GM18508 (cell line): ENCODE results near the gene LYVE1.

Source experiments
- ATAC-seq: cut with Tn5 transposase; IDR thresholded peaks from one replicate; pipeline ENCODE4 v1.9.1; 2021; ENCODE audit warnings: moderate number of reproducible peaks; ENCODE audit not compliant: insufficient read depth, unreplicated experiment

The LYVE1 gene

DNA sequence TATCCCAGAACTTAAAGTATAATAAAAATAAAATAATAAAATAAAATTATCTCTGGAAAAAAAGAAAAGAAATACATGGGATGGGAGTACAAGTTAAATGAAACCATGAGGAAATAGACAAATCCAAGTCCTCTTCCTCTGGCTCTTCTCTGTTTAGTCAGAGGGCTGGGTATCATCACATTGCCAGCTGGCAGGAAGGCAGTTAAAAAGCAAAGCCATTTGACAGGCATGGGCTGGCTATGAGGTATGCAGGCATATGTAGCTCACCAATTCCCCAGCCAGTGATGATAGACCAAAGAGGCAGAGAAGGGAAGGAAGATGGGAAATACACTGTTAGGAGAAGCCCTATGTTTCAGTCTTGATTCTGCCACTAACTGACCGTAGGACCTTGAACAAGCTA lies 6.5 kb downstream of the LYVE1 start:
- no peak for ATAC-seq

DNA sequence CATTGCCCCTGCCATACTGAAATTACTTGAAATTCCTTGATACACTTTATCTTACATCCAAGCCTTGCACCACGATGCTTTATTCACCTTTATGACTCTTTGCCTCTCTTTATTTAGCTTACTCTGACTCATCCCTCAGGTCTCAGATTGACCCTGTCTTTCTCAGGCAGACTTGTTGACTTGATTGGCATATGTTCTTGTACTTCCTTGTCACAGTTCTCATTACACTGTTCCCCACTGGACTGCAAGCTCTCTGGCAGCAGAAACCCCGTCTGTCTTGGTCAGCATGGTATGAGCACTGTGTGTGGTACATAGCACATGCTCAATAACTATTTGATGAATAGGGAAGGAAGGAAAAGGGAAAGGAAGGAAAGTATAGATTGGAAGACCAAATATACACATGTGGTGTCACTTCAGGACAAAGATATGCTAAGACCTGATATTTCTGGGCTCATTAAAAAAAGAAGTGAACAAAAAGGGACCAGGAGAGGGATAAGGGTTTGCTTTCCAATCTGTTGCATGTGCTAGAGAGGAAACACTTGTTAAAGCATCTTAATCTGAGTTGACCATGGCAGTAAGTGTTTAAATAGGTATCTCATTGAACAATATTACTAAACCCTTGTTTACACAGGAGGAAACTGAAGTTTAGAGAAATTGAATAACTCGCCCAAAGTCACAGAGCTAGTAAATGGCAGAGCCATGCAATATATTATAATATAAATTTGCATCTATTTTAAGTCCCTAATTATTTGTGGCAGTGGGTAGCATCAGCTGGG lies 7.2 kb downstream of the LYVE1 start:
- no peak for ATAC-seq

- ATAC-seq = no peak
These were observed 10.2 kb downstream of the LYVE1 start for GRCh38 chr11:10558288-10558687.

DNA sequence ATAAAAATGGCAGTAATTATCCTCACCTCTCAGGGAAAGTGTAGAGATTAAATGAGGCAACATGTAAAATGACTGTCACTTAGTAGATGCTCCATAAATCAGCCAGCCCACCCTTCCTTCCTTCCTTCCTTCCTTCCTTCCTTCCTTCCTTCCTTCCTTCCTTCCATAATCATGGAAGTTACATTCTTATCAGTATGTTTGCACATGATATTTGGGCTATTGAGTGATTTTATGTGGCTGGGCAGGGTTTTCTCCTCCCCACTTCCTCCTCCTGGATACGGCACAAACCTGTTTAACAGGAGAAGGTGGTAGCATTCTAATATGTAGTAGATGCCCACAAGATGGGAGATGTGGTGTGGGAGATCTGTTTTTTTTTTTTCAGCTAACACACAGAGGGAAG lies 11.9 kb downstream of the LYVE1 start:
- ATAC-seq = no peak

DNA sequence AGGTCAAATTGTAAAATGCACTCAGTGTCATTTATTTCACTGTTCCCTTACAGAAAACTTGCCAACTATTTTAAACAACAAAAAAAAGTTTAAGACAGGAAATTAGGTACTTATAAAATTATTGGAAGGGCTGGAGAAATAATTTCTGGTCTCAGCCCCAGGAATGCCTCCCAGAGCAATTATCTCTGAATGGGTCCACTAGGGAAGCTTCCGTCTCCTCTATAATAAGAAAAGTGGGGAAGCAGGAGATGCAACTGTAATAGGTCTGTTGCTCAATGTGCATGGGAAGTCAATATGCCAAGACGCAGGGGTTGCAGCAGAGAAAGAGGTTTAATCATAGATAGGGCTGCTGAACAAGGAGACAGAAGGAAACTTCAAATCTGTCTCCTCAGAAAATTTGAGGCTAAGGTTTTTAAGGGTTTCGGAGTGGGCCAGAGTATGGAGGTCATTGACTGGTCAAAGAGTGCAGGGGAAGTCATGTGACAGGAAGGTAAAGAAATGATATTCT lies 16.6 kb downstream of the LYVE1 start:
- no peak for ATAC-seq

GRCh38 chr11:10551290-10551592 lies 17.2 kb downstream of the LYVE1 start:
- no peak for ATAC-seq

- ATAC-seq = no peak
These were observed 17.8 kb downstream of the LYVE1 start for GRCh38 chr11:10550503-10551289.

- ATAC-seq = no peak
These were observed 23.7 kb downstream of the LYVE1 start for GRCh38 chr11:10544491-10545465.

- no peak for ATAC-seq
These were observed 24.7 kb downstream of the LYVE1 start for GRCh38 chr11:10543782-10544181.

DNA sequence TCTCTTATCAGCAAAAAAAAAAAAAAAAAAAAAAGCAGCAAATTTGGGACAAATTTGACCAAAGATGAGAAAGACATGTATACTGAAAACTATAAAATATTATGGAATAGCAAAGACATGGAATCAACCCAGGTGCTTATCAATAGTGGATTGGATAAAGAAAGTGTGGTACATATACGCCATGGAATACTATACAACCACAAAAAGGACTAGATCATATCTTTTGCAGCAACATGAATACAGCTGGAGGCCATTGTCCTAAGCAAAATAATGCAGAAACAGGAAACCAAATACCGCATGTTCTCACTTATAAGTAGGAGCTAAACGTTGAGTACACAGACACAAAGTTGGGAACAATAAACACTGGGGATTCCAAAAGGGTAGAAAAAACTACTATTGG lies 25.7 kb downstream of the LYVE1 start:
- ATAC-seq = no peak

DNA sequence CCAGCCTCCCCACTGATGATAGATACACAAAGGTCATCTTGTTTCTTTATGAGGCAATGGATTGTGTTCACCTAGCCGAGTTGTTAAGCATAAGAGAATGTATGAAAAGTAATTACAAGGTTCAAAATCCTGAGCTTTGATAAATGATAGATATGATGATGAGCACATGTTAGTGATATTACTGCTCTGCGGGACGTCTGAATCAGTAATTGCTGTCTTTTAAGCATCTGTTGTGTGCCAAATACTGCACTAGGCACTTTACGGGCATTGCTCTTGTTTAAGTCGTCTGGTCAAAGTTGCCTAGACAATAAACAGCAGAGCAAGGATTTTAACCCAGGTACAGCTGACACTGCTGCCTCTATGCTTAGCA lies 26.9 kb downstream of the LYVE1 start:
- ATAC-seq = no peak

DNA sequence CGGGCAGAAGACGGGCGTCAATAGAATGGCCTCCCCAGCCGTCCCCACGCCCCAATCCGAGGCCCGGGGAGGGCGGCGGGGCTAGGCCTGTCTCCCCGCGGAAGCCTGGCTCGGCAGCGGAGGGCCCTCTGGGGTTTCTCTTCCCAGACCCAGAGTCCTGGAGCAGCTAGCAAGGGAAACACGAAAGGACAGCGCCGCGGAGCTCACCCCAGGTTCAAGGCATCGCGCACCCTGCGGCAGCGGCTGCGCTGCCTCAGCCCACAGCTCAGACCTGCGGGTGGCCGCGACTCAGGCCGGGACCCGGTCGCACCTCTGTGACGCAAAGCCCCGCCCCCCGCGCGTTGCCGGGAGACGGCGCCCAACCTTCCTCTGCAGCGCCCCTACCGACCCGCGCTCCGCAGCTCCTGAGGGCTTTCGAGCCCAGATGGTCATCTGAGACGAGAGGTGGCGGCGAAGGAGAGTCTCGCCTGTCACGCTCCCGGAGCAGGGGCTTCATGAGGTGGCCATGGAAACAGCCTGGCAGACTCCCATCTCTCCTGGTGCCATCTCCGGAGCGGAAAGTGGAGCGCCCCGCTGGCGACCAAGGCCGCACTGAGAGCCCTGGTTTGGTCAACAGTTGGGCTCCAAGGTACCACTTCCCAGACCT lies 27.4 kb downstream of the LYVE1 start, which contains the start of gene RNF141:
TSS of gene RNF141 (minus strand) at position 273 of the 646 bp plus-strand sequence. CDS start 7,029 bp downstream, outside the sequence.
- ATAC-seq = peak; percentile 89

DNA sequence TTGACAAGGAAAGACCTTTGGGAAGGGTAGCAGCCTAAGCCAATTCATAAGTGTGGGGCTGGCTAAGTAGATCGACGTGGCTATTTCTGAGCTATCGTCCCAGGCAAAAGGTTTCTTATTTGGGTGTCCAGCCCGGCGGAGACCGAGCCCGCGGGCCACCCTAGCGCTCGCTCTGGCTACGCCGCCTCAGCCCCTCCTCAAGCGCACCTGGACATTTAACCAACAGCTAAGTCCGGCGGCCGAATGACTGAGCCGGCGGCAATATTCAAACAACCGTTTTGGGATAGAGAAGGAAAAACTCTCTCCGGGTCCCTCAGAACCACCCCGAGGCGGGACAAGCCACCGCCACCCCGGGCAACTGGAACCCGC lies 27.9 kb downstream of the LYVE1 start:
- ATAC-seq = no peak

- no peak for ATAC-seq
These were observed 29.1 kb downstream of the LYVE1 start for GRCh38 chr11:10539339-10539738.

- ATAC-seq = no peak
These were observed 29.5 kb downstream of the LYVE1 start for GRCh38 chr11:10538924-10539323.

DNA sequence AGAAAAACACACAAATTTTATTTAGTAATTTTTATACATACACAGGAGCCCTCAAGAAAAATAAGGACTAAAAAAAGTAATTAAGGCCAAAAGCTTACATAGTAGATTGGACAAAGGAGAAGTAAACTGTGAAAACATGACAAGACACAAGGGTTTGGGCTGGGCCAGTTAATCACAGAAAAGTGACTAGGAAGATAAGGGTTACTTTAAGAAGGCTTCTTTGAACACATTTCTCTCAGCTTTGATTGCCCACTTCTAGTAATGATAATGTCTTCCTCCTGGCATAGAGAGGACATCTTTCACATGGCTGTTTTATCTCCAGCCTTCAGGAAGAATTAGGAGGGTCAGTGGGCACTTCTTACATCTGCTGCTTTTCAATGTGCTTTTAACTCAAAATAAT lies 30.9 kb downstream of the LYVE1 start:
- ATAC-seq = no peak

DNA sequence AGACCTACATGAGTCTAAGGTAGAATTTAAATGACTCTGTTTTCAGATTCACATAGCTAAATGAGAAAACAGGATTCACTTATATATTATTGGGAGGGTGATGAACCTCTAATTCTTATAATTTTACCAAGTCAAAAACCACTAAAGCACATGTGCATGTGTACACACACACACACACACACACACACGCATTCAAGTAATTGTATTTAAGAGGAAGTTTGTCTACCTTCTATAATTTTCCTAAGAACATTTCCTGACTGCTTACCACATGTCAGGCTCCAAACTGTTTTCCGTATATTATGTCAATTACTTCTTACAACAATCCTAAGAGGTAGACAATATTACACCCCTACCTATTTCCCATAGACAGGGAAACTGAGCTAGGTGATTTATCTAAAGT lies 34.1 kb downstream of the LYVE1 start:
- ATAC-seq = no peak

DNA sequence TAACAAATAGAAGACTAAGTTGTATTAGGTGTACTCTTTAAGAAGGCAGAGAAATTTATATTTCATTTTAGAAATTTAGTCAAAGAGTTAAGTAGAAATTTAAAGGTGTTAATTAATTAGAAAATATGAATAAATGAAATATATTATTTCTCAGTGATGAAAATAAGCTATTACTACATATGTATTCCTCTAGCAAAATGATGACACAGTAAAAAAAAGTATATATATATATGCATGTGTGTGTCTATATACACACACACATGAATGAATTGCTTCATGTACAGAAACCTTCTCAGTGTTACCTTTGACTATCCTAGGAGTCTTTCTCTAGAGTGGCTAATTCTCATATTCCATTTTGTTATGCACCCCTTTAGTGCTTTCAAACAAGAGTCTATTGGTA lies 35.1 kb downstream of the LYVE1 start:
- ATAC-seq = no peak

DNA sequence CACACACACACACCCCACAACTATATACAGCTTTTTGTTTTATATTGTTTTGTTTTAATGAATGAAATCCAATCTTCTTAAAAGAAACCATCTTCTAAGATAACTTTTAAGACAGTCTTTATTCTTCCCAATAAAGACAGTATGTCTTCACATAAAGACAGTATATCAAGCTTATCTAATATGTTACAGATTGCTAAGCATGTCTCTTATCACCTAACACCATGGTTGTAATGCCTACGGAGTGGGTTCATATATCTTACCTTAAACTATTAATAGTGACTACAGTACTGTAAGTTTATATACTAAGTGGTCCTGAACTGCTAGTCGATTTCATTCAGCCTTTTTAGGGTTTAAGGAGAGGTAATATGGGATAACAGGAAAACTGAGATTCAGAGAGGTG lies 35.9 kb downstream of the LYVE1 start:
- ATAC-seq = no peak

- no peak for ATAC-seq
These were observed 39.2 kb downstream of the LYVE1 start for GRCh38 chr11:10529279-10529678.
